IMR-90 (cell line): Measurements from ENCODE around the gene GCDH. TPM values are rescaled to one million over a fixed set of nuclear protein-coding genes. Genes with fewer than 3 reads are reported as not detected.
"Not testable (repeated sequence)": the region's sequence is repeated elsewhere in the genome, so short reads cannot be mapped to it uniquely, and the experiment has no call there.

ENCODE experiments used
- ATAC-seq: fragments of 200-7000 bp; cut with Tn5 transposase; 2 replicates; pipeline ENCODE4 v1.9.1; 2020; ENCODE audit warnings: low read depth, mild to moderate bottlenecking, moderate library complexity
- BruUV-seq: library from RNA; stranded (reverse); fragments of 400-500 nt; replicated peaks from 2 replicates; lab custom pipeline; 2021; lab: Mats Ljungman, UMichigan
- CTCF ChIA-PET: fragments of 300-600 bp; formaldehyde crosslinking; extraction: SDS; loops from one replicate; lab custom pipeline; 2021; ENCODE audit warnings: antibody characterized with exemption; lab: Yijun Ruan, JAX
- POLR2A ChIA-PET: fragments of 300-600 bp; sonication (Branson Sonifier 250); formaldehyde crosslinking; loops from one replicate; lab custom pipeline; 2022; ENCODE audit warnings: antibody characterized with exemption; ENCODE audit not compliant: unreplicated experiment; lab: Charles Lee
- DNase-seq: peaks from one replicate; pipeline ENCODE4 v3.0.0; 2013
- H2AFZ ChIP-seq: replicated peaks from 2 replicates; pipeline ENCODE3; 2013; ENCODE audit warnings: low read length, mild to moderate bottlenecking; ENCODE audit not compliant: poor library complexity
- H2AK5ac ChIP-seq: 2 replicates; pipeline ENCODE4 v1.6.1; 2013; ENCODE audit warnings: low read depth, low read length, inconsistent platforms
- H2AK9ac ChIP-seq: replicated peaks from 2 replicates; pipeline ENCODE3; 2013; ENCODE audit warnings: mild to moderate bottlenecking, low read depth, low read length, moderate library complexity; ENCODE audit not compliant: poor library complexity
- H2BK120ac ChIP-seq: 2 replicates; pipeline ENCODE4 v1.6.1; 2013; ENCODE audit warnings: low read depth, low read length, inconsistent platforms
- H2BK15ac ChIP-seq: 3 replicates; pipeline ENCODE4 v1.6.1; 2013; ENCODE audit warnings: low read depth, low read length, inconsistent platforms
- H2BK20ac ChIP-seq: 2 replicates; pipeline ENCODE4 v1.6.1; 2013; ENCODE audit warnings: low read depth, mild to moderate bottlenecking, inconsistent platforms, low read length, moderate library complexity
- H2BK5ac ChIP-seq: 2 replicates; pipeline ENCODE4 v1.6.1; 2013; ENCODE audit warnings: mild to moderate bottlenecking, low read depth, low read length, inconsistent platforms; ENCODE audit not compliant: poor library complexity, severe bottlenecking
- H3K14ac ChIP-seq: replicated peaks from 2 replicates; pipeline ENCODE4 v1.6.1; 2013; ENCODE audit warnings: low read depth, low read length, inconsistent platforms
- H3K18ac ChIP-seq: 2 replicates; pipeline ENCODE4 v1.6.1; 2013; ENCODE audit warnings: low read depth, low read length, control low read depth
- H3K23ac ChIP-seq: 2 replicates; pipeline ENCODE4 v1.6.1; 2013; ENCODE audit warnings: low read depth, low read length, inconsistent platforms
- H3K27ac ChIP-seq: 2 replicates; pipeline ENCODE4 v1.5.1; 2013; ENCODE audit warnings: mild to moderate bottlenecking, control low read depth, low read length; ENCODE audit not compliant: insufficient read depth
- H3K27me3 ChIP-seq: 2 replicates; pipeline ENCODE4 v1.6.1; 2013; ENCODE audit warnings: low read length; ENCODE audit not compliant: control insufficient read depth, insufficient read depth
- H3K36me3 ChIP-seq: 2 replicates; pipeline ENCODE4 v1.6.1; 2013; ENCODE audit warnings: low read length, mixed read lengths; ENCODE audit not compliant: control insufficient read depth, insufficient read depth
- H3K4ac ChIP-seq: 2 replicates; pipeline ENCODE4 v1.6.1; 2013; ENCODE audit warnings: low read depth, low read length, inconsistent platforms
- H3K4me1 ChIP-seq: 2 replicates; pipeline ENCODE4 v1.6.1; 2013; ENCODE audit warnings: low read length, mixed read lengths; ENCODE audit not compliant: control insufficient read depth, insufficient read depth
- H3K4me2 ChIP-seq: 2 replicates; pipeline ENCODE4 v1.6.1; 2013; ENCODE audit warnings: low read depth, mild to moderate bottlenecking, control low read depth, low read length, moderate library complexity
- H3K4me3 ChIP-seq: 2 replicates; pipeline ENCODE4 v1.5.1; 2013; ENCODE audit warnings: low read depth, mild to moderate bottlenecking, control low read depth, low read length, moderate library complexity; ENCODE audit not compliant: insufficient read depth
- H3K56ac ChIP-seq: 2 replicates; pipeline ENCODE4 v1.6.1; 2013; ENCODE audit warnings: low read length, inconsistent platforms; ENCODE audit not compliant: insufficient read depth; ENCODE audit errors: extremely low read depth
- H3K79me1 ChIP-seq, 2 experiments: 2 replicates each; pipeline ENCODE4 v1.6.1; 2013; ENCODE audit warnings: low read length in 2 of 2, inconsistent platforms in 1 of 2, low read depth in 1 of 2
- H3K9ac ChIP-seq: 2 replicates; pipeline ENCODE4 v1.6.1; 2013; ENCODE audit warnings: low read depth, low read length, control low read depth
- H3K9me1 ChIP-seq: 2 replicates; pipeline ENCODE4 v1.6.1; 2013; ENCODE audit warnings: low read length, inconsistent platforms; ENCODE audit not compliant: insufficient read depth
- H3K9me3 ChIP-seq: 2 replicates; pipeline ENCODE4 v1.6.1; 2013; ENCODE audit warnings: low read length; ENCODE audit not compliant: control insufficient read depth, insufficient read depth
- H4K20me1 ChIP-seq: 2 replicates; pipeline ENCODE4 v1.6.1; 2013; ENCODE audit warnings: low read length, inconsistent platforms; ENCODE audit not compliant: insufficient read depth
- H4K5ac ChIP-seq: 2 replicates; pipeline ENCODE4 v1.6.1; 2013; ENCODE audit warnings: mild to moderate bottlenecking, low read depth, low read length, control low read depth
- H4K8ac ChIP-seq, 2 experiments: 2 replicates each; pipeline ENCODE4 v1.6.1; 2013; ENCODE audit warnings: low read depth in 2 of 2, low read length in 2 of 2, control low read depth in 1 of 2, inconsistent platforms in 1 of 2
- H4K91ac ChIP-seq: 2 replicates; pipeline ENCODE4 v1.6.1; 2013; ENCODE audit warnings: low read depth, low read length, inconsistent platforms; ENCODE audit not compliant: insufficient read depth
- MAFK ChIP-seq: IDR thresholded peaks from 2 replicates; pipeline ENCODE4 v1.6.1; 2012; ENCODE audit warnings: low read depth, low read length, improper control_type of control experiment
- WGBS, 2 experiments: methylation state at CpG; one replicate each; pipeline versions ENCODE4 v1.1.5 to v1.1.7; 2013; ENCODE audit warnings: missing lambda C conversion rate in 2 of 2; ENCODE audit not compliant: insufficient read length in 1 of 2; ENCODE audit errors: extremely low coverage in 2 of 2; 5-methylcytosine and 5-hydroxymethylcytosine counted together
- dilution Hi-C: fragments of 300-500 bp; cut with HindIII; formaldehyde crosslinking; loops from one replicate; pipeline ENCODE4 v1.14.3; 2018; ENCODE audit warnings: low sequenced_read_pairs; ENCODE audit not compliant: unreplicated experiment
- in situ Hi-C: fragments of 300-500 bp; cut with MboI; formaldehyde crosslinking; loops from 3 replicates; pipeline ENCODE4 v1.14.3; 2019; ENCODE audit warnings: low sequenced_read_pairs, inconsistent platforms, mixed read lengths
- intact Hi-C: fragments of 100-400 bp; cut with micrococcal nuclease; formaldehyde crosslinking; loops from 2 replicates; pipeline ENCODE4 v1.10.0; 2022
- polyA plus RNA-seq, 3 experiments: library from polyadenylated mRNA; depleted of rRNA; stranded (reverse); fragments of >200 nt; gene quantifications; 2 replicates each; pipeline ENCODE4 v1.2.3, GENCODE V29; 2012; ENCODE audit warnings: low replicate concordance in 1 of 3
- total RNA-seq: library from RNA; depleted of rRNA; stranded (reverse); fragments of >200 nt; gene quantifications from 2 replicates; pipeline ENCODE4 v1.2.3, GENCODE V29; 2012

GCDH gene
- total and polyA plus RNA-seq, 2 of the 4 experiments (the other 2 are of a cell fraction) = 27.7 to 41.6 TPM

- H3K27me3 ChIP-seq, H2BK20ac ChIP-seq, POLR2A ChIA-PET, H2AK5ac ChIP-seq, H2BK15ac ChIP-seq, intact Hi-C loops, dilution Hi-C loops, H3K36me3 ChIP-seq, H3K4me2 ChIP-seq, H2BK5ac ChIP-seq, H3K14ac ChIP-seq, in situ Hi-C loops, DNase-seq, H2AK9ac ChIP-seq, H3K9me1 ChIP-seq, H3K23ac ChIP-seq, H3K9ac ChIP-seq, H3K18ac ChIP-seq, H3K79me1 ChIP-seq, H4K5ac ChIP-seq, H2AFZ ChIP-seq, H4K20me1 ChIP-seq, H4K91ac ChIP-seq, H3K4me3 ChIP-seq, H3K4ac ChIP-seq, H2BK120ac ChIP-seq, ATAC-seq, H3K4me1 ChIP-seq, H3K27ac ChIP-seq, H4K8ac ChIP-seq, H3K56ac ChIP-seq, H3K9me3 ChIP-seq, BruUV-seq: not testable (repeated sequence)
- peak; percentile 27; the same call in 1 of the 2 replicates for TF ChIP-seq MAFK
- WGBS, 2 experiments = 70% methylated on average over 2 of the region's 4 CpGs; no CpG with 5 or more reads in 1 of the 2 experiments
- CTCF ChIA-PET = interaction anchor here (0.6 kb wide), 1 partner anchor 26 kb away, joined by 3 read pairs; no protein-coding TSS in a partner anchor
Measured at GRCh38 chr19:12915860-12916259, 24.9 kb downstream of the GCDH start.
